ENCODE results near the gene SLC5A12. TPM values are rescaled to one million over a fixed set of nuclear protein-coding genes. Genes with fewer than 3 reads are reported as not detected.
A peak's percentile ranks its signal among the peaks of the same experiment; 100 is the strongest.

Gene SLC5A12
- total and polyA plus RNA-seq, 2 of the 4 experiments (the other 2 are of a cell fraction), result not detected

GRCh38 chr11:26753723-26754504 lies 32.1 kb upstream of the SLC5A12 start:
- TF ChIP-seq NFE2L2 (IDR thresholded peaks at IDR 0.05; ENCODE audit: low read depth, low read length), result no peak
- TF ChIP-seq CTCF (conservative IDR thresholded peaks at IDR 0.05; ENCODE audit: low read depth, low read length), result peak; percentile 85
- TF ChIP-seq MAZ (IDR thresholded peaks at IDR 0.05; ENCODE audit: borderline replicate concordance, low read depth, low read length), result no peak
- TF ChIP-seq CEBPB (IDR thresholded peaks at IDR 0.05; ENCODE audit: low read depth, low read length), result peak; percentile 87
- peak; percentile 90 for TF ChIP-seq RAD21 (IDR thresholded peaks at IDR 0.05; ENCODE audit: low read length)
- 0 out of 2 replicates have a peak, but pooled peaks have one; percentile 34 for TF ChIP-seq POLR2A (IDR thresholded peaks at IDR 0.05; ENCODE audit: low read depth, low read length)
- peak; percentile 97 for TF ChIP-seq SMC3 (IDR thresholded peaks at IDR 0.05; ENCODE audit: low read depth, low read length)
- ATAC-seq (ENCODE audit: low read depth), result peak; percentile 86
- in situ Hi-C loops (cut with MboI; ENCODE audit: low sequenced_read_pairs), result loop anchor here (25.0 kb wide), 1 partner anchor 733 kb away; no protein-coding TSS in a partner anchor

More at GRCh38 chr11:26753723-26754504, 32.1 kb upstream of the SLC5A12 start:
- Histone ChIP-seq H3K27me3 (ENCODE audit: control insufficient read depth, insufficient read depth, low read length) (no peaks in the 10 kb centered on the region), H3K79me1 (ENCODE audit: low read depth in 1 of 2, low read length in 2 of 2) (no peaks in the 10 kb centered on the region), H3K9ac (ENCODE audit: low read depth, low read length) (no peak overlapping the region), H3K4ac (ENCODE audit: low read depth, low read length) (no peak overlapping the region), H2BK15ac (ENCODE audit: low read depth, low read length) (no peak overlapping the region), H3K4me3 (ENCODE audit: insufficient read depth, low read depth, low read length) (no peak overlapping the region), H3K56ac (ENCODE audit: extremely low read depth, insufficient read depth, low read length) (no peak overlapping the region), H2BK20ac (ENCODE audit: low read depth, low read length) (no peak overlapping the region), H2AK9ac (replicated peaks; ENCODE audit: low read depth, low read length, poor library complexity) (no peak overlapping the region), H4K20me1 (ENCODE audit: insufficient read depth, low read length) (no peaks in the 10 kb centered on the region), H3K18ac (ENCODE audit: low read depth, low read length) (no peak overlapping the region), H4K5ac (ENCODE audit: low read depth, low read length) (peak overlapping the region; percentile 53; the same call in 1 of the 2 replicates), H3K9me1 (ENCODE audit: insufficient read depth, low read length) (no peaks in the 10 kb centered on the region), H4K8ac (ENCODE audit: low read depth in 2 of 2, low read length in 2 of 2) (no peak overlapping the region), H2AFZ (replicated peaks; ENCODE audit: low read length, poor library complexity) (no peak overlapping the region), H3K14ac (replicated peaks; ENCODE audit: low read depth, low read length) (no peak overlapping the region), H2BK120ac (ENCODE audit: low read depth, low read length) (no peak overlapping the region), H3K23ac (ENCODE audit: low read depth, low read length) (no peak overlapping the region), H3K4me1 (ENCODE audit: control insufficient read depth, insufficient read depth, low read length) (no peaks in the 10 kb centered on the region), H3K4me2 (ENCODE audit: low read depth, low read length) (no peak overlapping the region), H3K36me3 (ENCODE audit: control insufficient read depth, insufficient read depth, low read length) (no peaks in the 10 kb centered on the region), H4K91ac (ENCODE audit: insufficient read depth, low read depth, low read length) (no peak overlapping the region), H3K27ac (ENCODE audit: insufficient read depth, low read length) (no peak overlapping the region), H2AK5ac (ENCODE audit: low read depth, low read length) (no peak overlapping the region), H3K9me3 (ENCODE audit: control insufficient read depth, insufficient read depth, low read length) (no peaks in the 10 kb centered on the region), H2BK5ac (ENCODE audit: low read depth, low read length, poor library complexity, severe bottlenecking) (no peak overlapping the region)
- dilution Hi-C loops (cut with HindIII; ENCODE audit: low sequenced_read_pairs, unreplicated experiment), result no loop called here
- intact Hi-C loops (cut with micrococcal nuclease), result loop anchor here (1.0 to 5.0 kb wide), 6 partner anchors 193 to 733 kb away; partner anchors contain the start of gene FIBIN
- ChIA-PET CTCF (interaction anchor here (0.5 to 1.3 kb wide), 5 partner anchors 75 to 406 kb away, joined by 3 read pairs; no protein-coding TSS in a partner anchor), POLR2A (ENCODE audit: unreplicated experiment) (no interaction called here)
- no TSS peak for BruUV-seq (replicated peaks)
- peak; percentile 74 for DNase-seq
- WGBS, 2 experiments (ENCODE audit: extremely low coverage in 2 of 2, insufficient read length in 1 of 2), result no CpG with 5 or more reads among the region's 9 CpGs

All from IMR-90 (cell line).